Suprapubic skin (tissue), 3 donors: ENCODE measurements around the gene IRAK1.

Experiments
- CTCF ChIP-seq, 2 donors: fragments of 200-600 bp in 1 of 2; fragments of 450-650 bp in 1 of 2; sonication (generic) in 1 of 2; IDR thresholded peaks; one replicate each; pipeline ENCODE4 v1.5.1; 2016 to 2019; ENCODE audit warnings: antibody characterized with exemption in 2 of 2, mild to moderate bottlenecking in 1 of 2, moderate library complexity in 1 of 2
- POLR2A ChIP-seq, 2 donors: fragments of 450-650 bp; IDR thresholded peaks; one replicate each; pipeline ENCODE4 v1.6.1; 2017; ENCODE audit warnings: antibody characterized with exemption in 2 of 2, mild to moderate bottlenecking in 2 of 2, moderate library complexity in 2 of 2

DNA sequence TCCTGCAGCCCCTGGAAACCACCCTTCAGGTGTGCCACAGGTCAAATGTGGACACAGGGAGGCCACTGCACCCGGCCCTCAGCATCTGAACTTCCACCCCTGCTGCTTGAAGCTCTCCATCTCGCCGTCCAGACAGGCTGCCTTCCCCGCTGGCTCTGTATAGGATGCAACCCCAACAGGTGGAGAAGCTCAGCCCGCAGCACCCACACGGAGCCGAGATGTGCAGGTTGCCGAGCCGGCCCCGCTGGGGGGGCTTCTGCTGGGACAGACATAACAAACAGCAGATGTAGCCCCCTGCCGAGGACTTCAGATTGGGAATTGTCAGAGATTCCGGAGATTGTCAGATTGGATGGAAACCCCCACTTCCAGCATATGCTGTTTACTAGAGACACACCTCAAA is 26.6 kb downstream of the IRAK1 start:
- no peak for TF ChIP-seq CTCF (IDR thresholded peaks at IDR 0.05)
- TF ChIP-seq POLR2A (IDR thresholded peaks at IDR 0.05): no peak
